GM23338 (cell line): Measurements from ENCODE around the gene GALK1. TPM values are rescaled to one million over a fixed set of nuclear protein-coding genes. Genes with fewer than 3 reads are reported as not detected.
A peak's percentile ranks its signal among the peaks of the same experiment; 100 is the strongest.

ENCODE experiments used
- ATAC-seq: fragments of 200-7000 bp; cut with Tn5 transposase; 3 replicates; pipeline ENCODE4 v1.9.1; 2020
- DNase-seq: peaks from one replicate; pipeline ENCODE4 v3.0.0-alpha.2; 2015; ENCODE audit warnings: low spot score
- H2AFZ ChIP-seq: fragments of 200-600 bp; sonication (generic); 2 replicates; pipeline ENCODE4 v1.8.0; 2016; ENCODE audit warnings: antibody characterized with exemption, mild to moderate bottlenecking, moderate library complexity
- H3F3A ChIP-seq: fragments of 200-600 bp; sonication (generic); replicated peaks from 2 replicates; pipeline ENCODE4 v1.8.0; 2017; ENCODE audit warnings: antibody characterized with exemption, mixed run types, low read depth
- H3K27ac ChIP-seq: fragments of 200-600 bp; sonication (generic); 2 replicates; pipeline ENCODE4 v1.6.1; 2016; ENCODE audit warnings: low read depth
- H3K27me3 ChIP-seq: fragments of 200-600 bp; sonication (generic); 2 replicates; pipeline ENCODE4 v1.8.0; 2016; ENCODE audit warnings: mild to moderate bottlenecking, mixed run types, moderate library complexity; ENCODE audit not compliant: insufficient read depth
- H3K36me3 ChIP-seq: fragments of 200-600 bp; sonication (generic); 2 replicates; pipeline ENCODE4 v1.8.0; 2016; ENCODE audit warnings: mild to moderate bottlenecking; ENCODE audit not compliant: insufficient read depth
- H3K4me1 ChIP-seq: fragments of 200-600 bp; sonication (generic); 2 replicates; pipeline ENCODE4 v1.8.0; 2016; ENCODE audit warnings: mild to moderate bottlenecking, moderate library complexity; ENCODE audit not compliant: insufficient read depth
- H3K4me2 ChIP-seq: fragments of 200-600 bp; sonication (generic); 2 replicates; pipeline ENCODE4 v1.7.1; 2017; ENCODE audit warnings: mixed run types
- H3K4me3 ChIP-seq: fragments of 200-600 bp; sonication (generic); 2 replicates; pipeline ENCODE4 v1.6.1; 2016; ENCODE audit warnings: mixed run types
- H3K79me2 ChIP-seq: fragments of 200-600 bp; sonication (generic); replicated peaks from 2 replicates; pipeline ENCODE4 v1.8.0; 2017; ENCODE audit warnings: mild to moderate bottlenecking; ENCODE audit not compliant: insufficient read depth
- H3K9me2 ChIP-seq: fragments of 200-600 bp; sonication (generic); 2 replicates; pipeline ENCODE4 v1.8.0; 2017; ENCODE audit not compliant: insufficient read depth
- H4K20me1 ChIP-seq: fragments of 200-600 bp; sonication (generic); replicated peaks from 2 replicates; pipeline ENCODE4 v1.8.0; 2017; ENCODE audit warnings: mild to moderate bottlenecking; ENCODE audit not compliant: insufficient read depth
- H3K27ac Mint-ChIP-seq: 2 replicates; pipeline ENCODE4 v1.8.0; 2020; ENCODE audit warnings: inconsistent platforms, mild to moderate bottlenecking, moderate library complexity, mixed read lengths
- H3K27me3 Mint-ChIP-seq: 3 replicates; pipeline ENCODE4 v1.8.0; 2022; ENCODE audit warnings: low read depth, mild to moderate bottlenecking, moderate library complexity, mixed read lengths, inconsistent platforms; ENCODE audit not compliant: insufficient read depth, poor library complexity
- H3K36me3 Mint-ChIP-seq: 3 replicates; pipeline ENCODE4 v1.8.0; 2021; ENCODE audit warnings: low read depth, mild to moderate bottlenecking, inconsistent platforms, moderate library complexity, mixed read lengths
- H3K4me1 Mint-ChIP-seq: 3 replicates; pipeline ENCODE4 v1.8.0; 2020; ENCODE audit warnings: mild to moderate bottlenecking, inconsistent platforms, mixed read lengths
- H3K4me3 Mint-ChIP-seq: 3 replicates; pipeline ENCODE4 v1.8.0; 2021; ENCODE audit warnings: moderate library complexity, mild to moderate bottlenecking, inconsistent platforms, mixed read lengths
- H3K9me3 Mint-ChIP-seq: 3 replicates; pipeline ENCODE4 v1.8.0; 2020; ENCODE audit warnings: moderate library complexity, mild to moderate bottlenecking, inconsistent platforms, mixed read lengths
- CTCF ChIP-seq, 2 experiments: fragments of 200-600 bp in 1 of 2; sonication (generic) in 1 of 2; conservative IDR thresholded peaks; 2 replicates each; pipeline versions ENCODE4 v1.5.1 to v1.6.1; 2016 to 2017; ENCODE audit warnings: antibody characterized with exemption in 2 of 2, low read depth in 2 of 2, mild to moderate bottlenecking in 2 of 2, moderate library complexity in 1 of 2
- EZH2 ChIP-seq: fragments of 200-600 bp; sonication (generic); IDR thresholded peaks from one replicate; pipeline ENCODE4 v1.8.0; 2017; ENCODE audit warnings: antibody characterized with exemption, mild to moderate bottlenecking, low read depth; ENCODE audit not compliant: unreplicated experiment
- EZH2phosphoT487 ChIP-seq: fragments of 200-600 bp; sonication (generic); IDR thresholded peaks from one replicate; pipeline ENCODE4 v1.8.1; 2018; ENCODE audit warnings: antibody characterized with exemption; ENCODE audit not compliant: unreplicated experiment
- NANOG ChIP-seq: IDR thresholded peaks from 2 replicates; pipeline ENCODE4 v1.6.1; 2016; ENCODE audit warnings: antibody characterized with exemption, borderline replicate concordance
- POLR2AphosphoS5 ChIP-seq: IDR thresholded peaks from 2 replicates; pipeline ENCODE4 v1.6.1; 2016; ENCODE audit warnings: antibody characterized with exemption, low read depth
- ZNF462 ChIP-seq: fragments of 250-450 bp; sonication (Bioruptor Pico); IDR thresholded peaks from 2 replicates; pipeline ENCODE4 v1.5.0; 2020; ENCODE audit warnings: mild to moderate bottlenecking, moderate library complexity
- polyA plus RNA-seq: library from polyadenylated mRNA; unstranded; fragments of >200 nt; fragmentation: Nextera tagmentation; extraction: Ambion mirVana; gene quantifications from 2 replicates; pipeline ENCODE4 v1.2.1, GENCODE V29; 2016
- total RNA-seq: library from RNA; depleted of rRNA; stranded (reverse); fragments of >200 nt; shearing (Covaris generic); gene quantifications from 2 replicates; pipeline ENCODE4 v1.2.3, GENCODE V29; 2014
- TF ChIP-seq, protein P1 (sequence below): IDR thresholded peaks from one replicate; pipeline ENCODE4 v1.6.1; 2018; ENCODE audit warnings: antibody characterized with exemption; ENCODE audit not compliant: unreplicated experiment

GALK1 gene
- total and polyA plus RNA-seq, 2 experiments from 2014 or later = 30.5 to 31.7 TPM

DNA sequence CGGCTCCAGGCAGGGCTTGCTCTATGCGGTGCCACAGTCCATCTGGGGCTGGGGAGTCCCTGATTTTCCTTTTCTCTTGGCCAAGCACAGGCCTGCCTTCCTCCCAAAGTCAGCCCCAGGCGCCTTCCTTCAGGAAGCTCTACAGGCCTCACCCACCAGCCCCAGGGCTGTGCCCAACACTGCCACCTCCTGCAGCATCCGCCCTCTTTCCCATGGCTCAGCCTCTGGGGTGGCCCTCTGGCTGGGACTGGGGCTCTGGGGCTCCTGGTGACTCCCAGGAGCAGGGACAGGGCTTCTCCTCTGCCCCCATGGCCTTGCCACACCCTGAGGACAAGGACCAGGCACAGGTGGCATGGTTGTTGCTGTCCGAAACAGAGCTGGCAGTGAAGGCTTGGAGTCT, 42.9 kb downstream of the GALK1 start (continued):
- TF ChIP-seq ZNF462 (CRISPR knock-in tag) (no peak), EZH2phosphoT487 (no peak), EZH2 (no peak), POLR2AphosphoS5 (no peak)
- TF ChIP-seq, protein P1, sequence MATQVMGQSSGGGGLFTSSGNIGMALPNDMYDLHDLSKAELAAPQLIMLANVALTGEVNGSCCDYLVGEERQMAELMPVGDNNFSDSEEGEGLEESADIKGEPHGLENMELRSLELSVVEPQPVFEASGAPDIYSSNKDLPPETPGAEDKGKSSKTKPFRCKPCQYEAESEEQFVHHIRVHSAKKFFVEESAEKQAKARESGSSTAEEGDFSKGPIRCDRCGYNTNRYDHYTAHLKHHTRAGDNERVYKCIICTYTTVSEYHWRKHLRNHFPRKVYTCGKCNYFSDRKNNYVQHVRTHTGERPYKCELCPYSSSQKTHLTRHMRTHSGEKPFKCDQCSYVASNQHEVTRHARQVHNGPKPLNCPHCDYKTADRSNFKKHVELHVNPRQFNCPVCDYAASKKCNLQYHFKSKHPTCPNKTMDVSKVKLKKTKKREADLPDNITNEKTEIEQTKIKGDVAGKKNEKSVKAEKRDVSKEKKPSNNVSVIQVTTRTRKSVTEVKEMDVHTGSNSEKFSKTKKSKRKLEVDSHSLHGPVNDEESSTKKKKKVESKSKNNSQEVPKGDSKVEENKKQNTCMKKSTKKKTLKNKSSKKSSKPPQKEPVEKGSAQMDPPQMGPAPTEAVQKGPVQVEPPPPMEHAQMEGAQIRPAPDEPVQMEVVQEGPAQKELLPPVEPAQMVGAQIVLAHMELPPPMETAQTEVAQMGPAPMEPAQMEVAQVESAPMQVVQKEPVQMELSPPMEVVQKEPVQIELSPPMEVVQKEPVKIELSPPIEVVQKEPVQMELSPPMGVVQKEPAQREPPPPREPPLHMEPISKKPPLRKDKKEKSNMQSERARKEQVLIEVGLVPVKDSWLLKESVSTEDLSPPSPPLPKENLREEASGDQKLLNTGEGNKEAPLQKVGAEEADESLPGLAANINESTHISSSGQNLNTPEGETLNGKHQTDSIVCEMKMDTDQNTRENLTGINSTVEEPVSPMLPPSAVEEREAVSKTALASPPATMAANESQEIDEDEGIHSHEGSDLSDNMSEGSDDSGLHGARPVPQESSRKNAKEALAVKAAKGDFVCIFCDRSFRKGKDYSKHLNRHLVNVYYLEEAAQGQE = no peak

- H3K9me3 Mint-ChIP-seq = no peaks in the 10 kb centered on the region
- H3K4me1 ChIP-seq = no peaks in the 10 kb centered on the region; the same call in 1 of the 2 replicates
- peaks cover 17% of the 10 kb centered on the region for H3K27me3 ChIP-seq
- H3K4me3 ChIP-seq = peak overlapping the region; percentile 84
- ATAC-seq (peak; percentile 16), DNase-seq (peak; percentile 23)
- peak overlapping the region; percentile 94 for H3K4me2 ChIP-seq
- no peaks in the 10 kb centered on the region for H3K79me2 ChIP-seq
- H3K9me2 ChIP-seq = no peaks in the 10 kb centered on the region
- peak overlapping the region; percentile 59 for H3K4me3 Mint-ChIP-seq
- H4K20me1 ChIP-seq = no peaks in the 10 kb centered on the region
- peaks cover 12% of the 10 kb centered on the region; the same call in 1 of the 2 replicates for H3F3A ChIP-seq
- H3K27ac Mint-ChIP-seq = no peak overlapping the region
- peaks cover 2% of the 10 kb centered on the region; the same call in 2 of the 3 replicates for H3K4me1 Mint-ChIP-seq
- peaks cover 26% of the 10 kb centered on the region for H3K27me3 Mint-ChIP-seq
- H3K27ac ChIP-seq = no peak overlapping the region
- no peaks in the 10 kb centered on the region for H3K36me3 Mint-ChIP-seq
- H3K36me3 ChIP-seq = no peaks in the 10 kb centered on the region
- peak overlapping the region; percentile 95 for H2AFZ ChIP-seq
- no peak for TF ChIP-seq CTCF (conservative IDR thresholded peaks at IDR 0.05; ENCODE audit: low read depth in 2 of 2)
- TF ChIP-seq NANOG = no peak
Observed at GRCh38 chr17:75721463-75722011, 43.5 kb downstream of the GALK1 start.
